Measurements from ENCODE around the gene ARHGAP26.
"Not testable (repeated sequence)": the region's sequence is repeated elsewhere in the genome, so short reads cannot be mapped to it uniquely, and the experiment has no call there.

The ARHGAP26 gene

GRCh38 chr5:143200781-143201398 lies 430.7 kb downstream of the ARHGAP26 start:
- no peak for DNase-seq

- DNase-seq: no peak
Observed at GRCh38 chr5:143201589-143201988, 431.4 kb downstream of the ARHGAP26 start.

GRCh38 chr5:143203301-143203956 lies 433.3 kb downstream of the ARHGAP26 start:
- DNase-seq: not testable (repeated sequence)

GRCh38 chr5:143204474-143205246 lies 434.5 kb downstream of the ARHGAP26 start:
- no peak for DNase-seq

- no peak for DNase-seq
Observed at GRCh38 chr5:143205386-143205785, 435.2 kb downstream of the ARHGAP26 start.

- DNase-seq: no peak
Observed at GRCh38 chr5:143205883-143206195, 435.7 kb downstream of the ARHGAP26 start.

GRCh38 chr5:143206196-143207053 lies 436.2 kb downstream of the ARHGAP26 start:
- DNase-seq: no peak

- DNase-seq: no peak
Observed at GRCh38 chr5:143207058-143207457, 436.9 kb downstream of the ARHGAP26 start.

- DNase-seq: no peak
Observed at GRCh38 chr5:143207563-143208364, 437.6 kb downstream of the ARHGAP26 start.

GRCh38 chr5:143208365-143208641 lies 438.1 kb downstream of the ARHGAP26 start:
- no peak for DNase-seq

- DNase-seq: no peak
Observed at GRCh38 chr5:143208781-143209510, 438.8 kb downstream of the ARHGAP26 start.

GRCh38 chr5:143209881-143210395 lies 439.8 kb downstream of the ARHGAP26 start:
- DNase-seq: no peak

- no peak for DNase-seq
Observed at GRCh38 chr5:143210576-143210975, 440.4 kb downstream of the ARHGAP26 start.

GRCh38 chr5:143212261-143212660 lies 442.1 kb downstream of the ARHGAP26 start:
- DNase-seq: no peak

- no peak for DNase-seq
Observed at GRCh38 chr5:143213231-143213850, 443.2 kb downstream of the ARHGAP26 start.

- no peak for DNase-seq
Observed at GRCh38 chr5:143213851-143214363, 443.7 kb downstream of the ARHGAP26 start.

GRCh38 chr5:143214458-143214857 lies 444.3 kb downstream of the ARHGAP26 start:
- no peak for DNase-seq

- no peak for DNase-seq
Observed at GRCh38 chr5:143214890-143215289, 444.7 kb downstream of the ARHGAP26 start.

GRCh38 chr5:143215690-143216089 lies 445.5 kb downstream of the ARHGAP26 start:
- no peak for DNase-seq

GRCh38 chr5:143216211-143216610 lies 446.0 kb downstream of the ARHGAP26 start:
- DNase-seq: no peak

Data from activated T-cell treated with anti-CD3 and anti-CD28 coated beads, Interleukin-2, amount 50 U/mL, for 48 hours (primary cell).